DMS53 treated with DMSO at 0.1 percent for 48 hours (cell line): ENCODE data around the gene MEIS3.

Source experiments
- DNase-seq: peaks from one replicate; lab custom pipeline; 2025; ENCODE audit not compliant: unreplicated experiment; lab: John Stamatoyannopoulos, UW

The MEIS3 gene

DNA sequence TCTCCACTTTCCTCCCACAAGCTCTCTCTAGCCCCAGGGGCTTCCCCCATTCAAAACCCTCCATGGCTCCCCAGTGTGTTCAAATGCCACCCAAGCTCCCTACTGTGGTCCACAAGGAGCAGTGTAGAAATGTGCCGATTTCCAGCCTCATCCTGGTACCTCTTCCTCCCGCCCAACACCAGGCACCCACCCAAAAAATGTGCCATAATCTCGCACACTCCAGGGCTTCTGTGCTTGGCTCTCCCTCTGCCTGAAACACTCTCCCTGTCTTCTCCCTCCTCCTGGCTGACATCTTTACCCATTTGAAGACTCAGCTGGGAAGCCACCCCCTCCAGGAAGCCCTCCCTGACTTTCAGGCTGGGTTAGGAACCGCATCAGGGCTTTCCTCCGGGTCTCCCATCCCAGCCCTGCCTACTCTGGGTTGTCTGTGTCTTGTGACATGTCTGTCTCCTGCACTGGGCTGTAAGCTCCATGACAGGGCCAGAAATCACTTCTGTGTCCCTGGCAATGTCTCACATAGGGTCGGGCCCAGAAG is 16.6 kb upstream of the MEIS3 start:
- no peak for DNase-seq

DNA sequence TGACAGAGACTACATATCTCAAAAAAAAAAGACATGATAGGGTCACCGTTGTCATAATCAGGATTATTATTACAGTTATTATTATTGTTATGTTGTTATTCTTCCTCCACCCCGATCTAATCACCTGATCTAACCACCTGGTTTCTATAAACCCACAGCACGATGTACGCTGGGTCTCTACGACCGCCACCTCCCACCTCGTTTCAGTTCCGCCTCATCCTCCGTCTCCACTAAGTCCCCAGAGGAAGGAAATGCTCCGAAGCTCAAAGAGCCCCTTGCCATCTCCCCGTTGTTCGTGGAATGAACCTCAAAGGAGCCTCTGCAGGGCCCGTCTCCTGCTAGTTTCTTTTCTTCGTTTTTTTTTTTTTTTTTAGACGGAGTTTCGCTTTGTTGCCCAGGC is 15.9 kb upstream of the MEIS3 start:
- no peak for DNase-seq

DNA sequence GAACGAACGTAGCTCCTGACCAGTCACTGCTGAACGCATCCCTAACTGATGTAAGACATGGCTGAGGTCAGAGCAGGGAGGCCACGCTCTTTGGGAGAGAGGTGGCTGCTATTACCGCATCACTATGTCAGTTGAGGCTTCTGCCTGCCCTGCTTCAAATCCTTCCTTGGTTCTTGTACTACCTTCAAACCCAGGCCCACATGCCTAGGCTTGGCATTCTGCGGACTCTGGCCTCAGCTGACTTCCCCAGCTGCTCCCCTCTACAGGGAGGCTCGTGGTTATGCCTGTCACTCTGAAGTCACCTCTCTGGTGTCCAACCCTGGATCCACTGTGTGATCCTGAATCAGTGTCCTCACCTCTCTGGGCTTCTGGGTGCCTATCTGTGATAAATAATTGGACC is 14.8 kb upstream of the MEIS3 start:
- DNase-seq, result no peak

DNA sequence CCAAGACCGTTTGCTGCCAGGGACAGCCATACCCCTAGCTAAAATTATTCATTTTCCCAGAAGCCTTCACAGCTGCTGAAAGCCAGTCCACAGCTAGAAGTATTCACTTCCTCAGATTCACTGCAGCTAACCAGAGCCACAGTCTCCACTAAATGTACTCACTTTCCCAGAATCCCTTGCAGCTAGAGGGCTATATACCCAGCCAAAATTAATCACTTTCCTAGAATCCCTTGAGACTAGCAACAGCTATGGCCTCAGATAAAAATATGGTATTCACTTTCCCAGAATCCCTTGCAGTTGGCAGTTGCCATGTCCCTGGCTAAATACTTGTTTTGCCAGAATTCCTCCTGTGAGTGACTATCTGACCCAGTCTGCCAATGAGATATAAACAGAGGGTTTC is 13.8 kb upstream of the MEIS3 start:
- DNase-seq, result no peak

DNA sequence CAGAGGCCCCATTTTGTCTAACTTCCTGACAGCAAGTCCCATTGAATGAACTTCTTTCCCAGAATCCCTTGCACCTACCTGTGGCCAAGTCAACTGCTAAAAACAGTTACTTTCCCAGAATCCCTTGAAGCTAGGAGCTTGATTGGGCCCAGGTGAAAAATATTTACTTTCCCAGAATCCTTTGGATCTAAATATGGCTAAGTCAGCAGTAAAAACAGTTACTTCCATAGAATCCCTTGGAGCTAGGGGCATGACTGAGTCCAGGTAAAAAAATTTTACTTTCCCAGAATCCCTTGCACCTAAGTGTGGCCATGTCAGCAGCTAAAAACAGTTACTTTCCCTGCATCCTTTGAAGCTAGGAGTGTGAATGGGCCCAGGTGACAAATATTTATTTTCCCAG is 13.2 kb upstream of the MEIS3 start:
- DNase-seq, result no peak

DNA sequence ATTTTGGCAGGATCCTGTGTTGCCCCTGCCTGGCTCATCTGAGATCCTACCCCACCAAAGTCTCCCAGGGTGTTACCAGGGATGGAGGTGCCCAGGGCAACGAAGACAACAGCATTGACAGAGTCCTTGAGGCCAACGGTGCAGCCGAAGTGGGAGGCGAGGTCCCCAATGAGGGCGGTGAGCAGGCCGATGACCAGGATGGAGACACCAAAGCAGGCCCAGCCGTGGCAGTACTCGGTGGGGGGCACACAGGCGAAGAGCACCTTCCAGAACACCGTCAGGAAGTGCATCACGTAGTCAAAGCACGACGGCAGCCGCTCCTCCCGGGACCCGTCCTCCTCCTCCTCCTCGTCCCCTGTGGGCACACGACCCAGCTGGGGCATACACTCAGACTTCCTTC is 12.8 kb upstream of the MEIS3 start:
- no peak for DNase-seq

DNA sequence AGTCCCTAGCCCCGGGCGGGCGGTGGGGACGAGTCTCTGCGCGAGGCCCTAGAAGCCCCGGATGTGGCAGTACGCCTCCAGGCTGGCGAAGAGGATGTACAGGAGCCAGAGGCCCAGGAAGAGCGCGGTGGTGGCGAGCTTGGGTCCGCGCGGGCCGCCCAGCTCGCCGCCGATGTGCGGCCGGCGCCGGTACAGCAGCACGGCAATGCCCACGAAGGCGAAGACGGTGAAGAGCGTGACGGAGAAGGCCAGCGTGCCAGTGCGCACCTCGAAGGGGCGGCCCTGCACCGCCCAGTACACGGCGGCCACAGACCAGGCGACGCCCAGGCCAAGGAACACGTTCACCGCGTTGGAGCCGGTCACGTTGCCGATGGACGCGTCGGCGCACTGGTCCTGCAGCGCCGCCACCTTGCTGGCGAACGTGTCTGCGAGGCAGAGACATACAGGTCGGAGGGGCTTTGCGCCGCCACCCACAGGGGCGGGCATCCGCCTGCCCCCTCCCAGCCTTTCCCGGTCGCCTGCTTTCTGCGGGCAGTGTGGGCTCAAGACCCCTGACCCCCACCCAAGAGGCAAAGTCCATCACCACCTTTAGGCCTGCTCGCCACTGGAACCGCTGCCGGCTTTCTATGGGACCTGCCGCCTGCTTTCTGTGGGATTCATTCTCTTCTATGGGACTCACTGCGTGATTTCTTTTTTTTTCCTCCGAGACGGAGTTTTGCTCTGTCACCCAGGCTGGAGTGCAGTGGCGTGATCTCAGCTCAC is 10.9 kb upstream of the MEIS3 start:
- DNase-seq, result peak; percentile 54

DNA sequence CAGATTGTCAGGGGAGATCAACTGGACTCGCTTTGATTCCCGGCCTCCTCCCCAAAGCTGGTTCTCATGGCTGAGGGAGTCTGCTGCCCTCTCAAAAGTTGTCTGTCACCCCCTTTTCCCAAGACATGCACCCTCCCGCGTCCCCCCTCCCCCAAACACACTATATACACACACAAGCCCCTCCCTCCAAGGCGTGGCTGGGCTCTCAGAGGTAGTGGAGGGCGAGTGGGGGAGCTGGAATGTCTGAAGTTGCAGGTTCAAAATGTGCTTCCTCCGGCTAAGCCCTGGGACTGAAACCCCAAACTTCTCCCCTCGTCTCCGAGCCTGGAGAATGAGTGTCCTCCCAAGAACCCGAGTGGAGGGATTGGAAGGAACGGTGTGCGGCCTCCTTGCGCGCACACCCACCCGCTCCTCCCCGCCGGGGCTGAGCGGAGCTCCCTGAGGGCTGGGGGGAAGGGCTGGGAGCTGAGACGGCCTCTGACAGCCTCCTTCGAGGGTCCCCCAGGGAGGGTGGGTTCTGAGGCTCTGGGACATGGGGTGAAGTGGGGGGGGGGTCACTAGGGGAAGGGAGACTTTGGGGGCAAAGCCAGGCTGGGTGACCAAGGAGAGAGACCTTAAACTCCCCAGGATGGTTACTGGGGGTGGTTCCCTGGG is 9.9 kb upstream of the MEIS3 start:
- no peak for DNase-seq

DNA sequence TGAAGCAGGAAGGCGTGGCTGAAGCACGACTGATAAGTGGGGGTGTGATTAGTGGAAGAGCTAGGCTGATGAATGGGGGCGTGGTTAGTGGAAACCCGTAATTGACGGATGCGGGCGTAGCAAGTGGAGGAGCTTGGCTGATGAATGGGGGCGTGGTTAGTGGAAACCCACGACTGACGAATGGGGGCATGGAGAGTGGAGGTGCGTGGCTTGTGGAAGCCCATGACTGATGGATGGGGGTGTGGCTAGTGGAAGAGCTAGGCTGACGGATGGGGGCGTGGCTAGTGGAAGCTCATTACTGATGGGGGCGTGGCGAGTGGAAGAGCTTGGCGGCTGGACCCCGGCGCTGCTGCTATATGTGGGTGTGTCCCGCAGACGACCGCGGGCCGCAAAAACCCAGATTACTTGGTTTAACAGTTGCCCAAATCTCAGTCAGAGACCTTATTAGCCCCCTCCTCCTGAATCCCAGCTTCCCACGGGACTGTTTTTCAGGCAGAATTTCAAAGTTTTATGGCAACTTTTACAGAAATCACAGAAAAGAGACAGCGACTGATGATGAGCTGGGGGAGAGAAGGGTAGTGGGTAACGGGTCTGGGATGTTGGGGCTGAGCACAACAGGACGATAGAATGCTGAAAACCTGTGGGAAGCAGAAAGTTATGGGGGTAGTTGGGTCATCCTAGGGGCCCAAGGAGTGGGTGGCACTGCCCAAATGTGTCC is 9.0 kb upstream of the MEIS3 start:
- DNase-seq, result peak; percentile 56

DNA sequence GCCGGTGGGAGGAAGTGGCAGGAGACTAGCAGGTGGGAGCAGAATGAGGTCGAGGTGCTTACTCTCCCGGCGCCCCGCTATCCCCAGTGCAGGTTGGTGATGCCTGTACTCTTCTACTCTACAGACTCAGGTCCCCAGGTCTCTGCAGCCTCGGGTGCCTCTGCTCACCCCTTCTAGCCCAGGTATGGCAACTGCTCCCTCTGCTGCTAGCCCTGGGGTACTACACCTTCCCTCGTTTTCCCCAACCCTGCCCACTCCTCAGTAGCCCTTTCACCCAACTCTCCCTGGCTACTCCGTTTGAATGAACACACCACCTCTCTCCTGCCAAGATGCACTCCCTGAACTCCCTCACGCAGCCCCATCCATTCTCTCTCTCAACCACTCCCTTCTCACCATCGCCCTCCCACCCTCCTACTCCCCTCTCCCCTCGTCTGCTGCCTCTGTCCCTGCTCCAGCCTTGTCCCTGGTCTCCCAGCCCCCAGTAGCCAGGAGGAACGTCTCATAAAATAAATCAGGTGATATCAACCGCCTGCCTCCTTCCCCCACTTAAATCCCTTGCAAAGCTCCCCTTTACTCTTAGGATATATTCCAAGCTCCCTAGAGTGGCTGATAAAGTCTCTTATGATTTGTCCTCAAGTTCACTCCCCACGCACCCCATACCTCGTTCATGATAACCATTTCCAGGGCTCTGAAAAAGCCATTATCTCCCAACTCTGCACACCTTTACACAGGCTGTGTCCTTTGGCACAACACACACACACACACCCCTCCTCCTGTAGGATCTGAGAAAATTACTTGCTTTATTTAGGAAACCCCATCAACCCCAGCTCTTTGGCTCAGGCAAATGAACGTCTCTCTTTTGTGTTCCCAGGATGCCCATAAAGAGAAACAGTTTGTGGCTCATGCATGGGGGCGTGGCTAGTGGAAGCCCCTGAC is 8.2 kb upstream of the MEIS3 start:
- DNase-seq, result peak; percentile 61

DNA sequence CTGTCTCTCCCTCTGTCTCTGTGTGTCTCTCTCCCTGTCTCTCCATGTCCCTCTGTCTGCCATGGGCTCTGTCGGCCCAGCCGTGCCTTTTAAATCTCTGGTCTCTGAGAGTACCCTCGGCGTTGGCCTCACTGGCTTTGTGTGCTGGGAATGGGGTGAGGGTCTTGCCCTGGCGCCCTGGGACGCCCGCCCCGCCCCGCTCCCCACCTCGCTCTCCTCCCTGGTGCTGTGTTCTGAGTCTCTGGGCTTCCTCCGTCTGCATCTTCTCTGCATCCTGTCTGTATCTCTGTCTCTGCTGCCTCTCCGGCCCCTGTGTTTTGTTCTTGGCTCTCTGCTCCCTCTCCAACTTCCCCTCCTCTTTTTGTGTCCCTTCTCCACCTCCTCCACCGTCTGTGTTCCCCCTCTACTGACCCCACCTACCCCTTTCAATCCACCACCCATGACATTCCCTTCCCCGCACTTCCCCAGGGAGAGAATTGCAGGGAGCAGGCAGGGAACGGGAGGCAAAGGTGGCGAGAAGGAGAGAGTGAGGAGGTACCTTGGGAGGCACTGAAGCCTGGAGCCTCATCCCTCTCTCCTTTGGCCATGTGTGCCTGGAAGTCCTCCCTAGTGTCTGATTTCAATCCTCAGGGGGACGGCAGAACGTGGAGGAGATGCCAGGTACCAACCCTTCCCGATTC is 4.0 kb upstream of the MEIS3 start:
- no peak for DNase-seq

DNA sequence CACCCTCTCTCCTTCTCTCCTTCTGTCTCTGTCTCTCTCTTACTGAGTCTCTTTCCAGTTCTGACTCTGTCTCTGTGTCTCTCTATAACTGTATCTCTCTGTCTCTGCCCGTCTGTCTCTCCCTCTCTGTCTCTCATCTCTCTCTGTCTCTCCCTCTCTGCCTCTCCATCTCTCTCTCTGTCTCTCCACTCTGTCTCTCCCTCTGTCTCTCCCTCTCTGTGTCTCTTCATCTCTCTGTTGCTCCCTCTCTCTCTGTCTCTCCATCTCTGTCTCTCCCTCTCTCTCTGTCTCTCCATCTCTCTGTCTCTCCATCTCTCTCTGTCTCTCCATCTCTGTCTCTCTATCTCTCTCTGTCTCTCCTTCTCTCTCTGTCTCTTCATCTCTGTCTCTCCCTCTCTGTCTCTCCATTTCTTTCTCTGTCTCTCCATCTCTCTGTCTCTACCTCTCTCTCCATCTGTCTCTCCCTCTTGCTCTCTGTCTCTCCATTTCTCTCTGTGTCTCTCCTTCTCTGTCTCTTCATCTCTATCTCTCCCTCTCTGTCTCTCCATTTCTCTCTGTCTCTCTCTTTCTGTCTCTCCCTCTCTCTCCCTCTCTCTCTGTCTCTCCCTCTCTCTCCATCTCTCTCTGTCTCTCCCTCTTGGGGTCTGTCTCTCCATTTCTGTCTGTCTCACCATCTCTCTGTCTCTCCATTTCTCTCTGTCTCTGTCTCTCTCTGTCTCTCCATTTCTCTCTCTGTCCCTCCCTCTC is 3.3 kb upstream of the MEIS3 start:
- no peak for DNase-seq

DNA sequence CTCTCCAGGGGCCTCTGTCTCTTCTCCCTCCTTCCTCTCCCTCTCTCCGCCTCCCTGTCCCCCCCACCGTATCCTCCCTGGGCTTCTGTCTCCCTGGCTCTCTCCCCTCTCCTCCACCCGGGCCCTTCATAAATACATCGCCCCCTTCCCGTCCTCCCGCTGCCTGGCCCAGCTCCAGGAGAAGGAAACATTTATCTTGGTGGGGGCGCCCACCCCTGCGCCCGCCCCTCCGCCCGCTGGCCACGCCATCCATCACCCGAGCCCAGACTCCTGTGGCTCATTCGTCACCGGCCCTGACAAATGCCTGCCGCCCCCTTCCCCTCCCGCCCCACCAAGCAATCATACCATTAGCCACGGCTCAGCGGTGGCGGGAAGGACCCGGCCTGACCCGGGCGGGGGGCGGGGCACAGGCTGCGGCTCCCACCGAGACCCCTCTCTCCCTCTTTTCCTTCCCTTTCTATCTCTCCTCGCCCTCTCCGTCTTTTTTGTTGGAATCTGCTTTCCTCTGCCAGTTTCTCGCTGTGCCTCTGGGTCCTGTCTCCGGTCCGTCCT is 2.6 kb upstream of the MEIS3 start:
- no peak for DNase-seq

DNA sequence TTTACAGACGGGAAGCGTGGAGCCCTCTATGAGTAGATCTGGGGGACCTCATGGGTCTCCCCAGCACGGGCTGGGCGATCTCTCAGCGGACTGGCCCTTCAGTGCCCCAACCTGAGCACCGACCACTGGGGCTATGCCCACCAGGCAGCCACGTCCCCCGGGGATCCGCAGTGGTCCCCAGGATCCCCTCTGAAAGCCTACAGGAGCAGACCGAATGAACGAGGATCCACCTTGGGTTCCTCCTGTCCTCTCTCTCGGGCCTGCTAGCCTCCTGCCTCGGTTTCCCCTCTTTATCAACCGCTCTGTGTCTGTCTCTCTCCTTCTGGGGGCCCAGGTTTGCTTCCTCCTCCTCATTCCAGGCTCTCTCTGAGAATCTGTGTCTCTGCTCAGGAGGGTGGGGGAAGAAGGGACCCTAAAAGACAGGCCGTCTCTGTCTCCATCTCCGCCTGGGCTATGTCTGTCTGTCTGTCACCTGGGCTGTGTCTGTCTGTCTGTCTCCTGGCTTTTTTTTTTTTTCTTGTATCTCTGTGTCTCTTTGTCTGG is 2.0 kb upstream of the MEIS3 start:
- DNase-seq, result no peak

DNA sequence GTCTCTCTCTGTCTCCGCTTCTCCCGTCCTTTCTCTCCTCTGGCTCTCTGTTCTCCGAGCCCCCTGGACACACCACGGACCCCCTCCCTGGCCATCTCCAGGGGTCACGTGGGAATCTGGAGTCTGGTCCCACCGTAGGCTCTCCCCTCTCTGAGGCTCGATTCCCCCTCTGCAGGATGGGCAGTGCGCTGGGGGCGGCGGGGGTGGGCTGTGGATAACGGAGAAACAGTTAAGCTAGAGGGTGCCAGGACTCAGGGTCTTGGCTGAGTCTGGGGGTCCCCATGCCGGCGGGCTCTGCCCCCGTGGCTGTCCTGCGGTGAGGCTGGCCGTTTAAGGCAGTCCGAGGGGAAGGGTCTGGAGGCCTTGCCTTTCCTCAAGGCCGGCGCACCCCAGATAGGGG is 462 bp upstream of the MEIS3 start:
- DNase-seq, result no peak

DNA sequence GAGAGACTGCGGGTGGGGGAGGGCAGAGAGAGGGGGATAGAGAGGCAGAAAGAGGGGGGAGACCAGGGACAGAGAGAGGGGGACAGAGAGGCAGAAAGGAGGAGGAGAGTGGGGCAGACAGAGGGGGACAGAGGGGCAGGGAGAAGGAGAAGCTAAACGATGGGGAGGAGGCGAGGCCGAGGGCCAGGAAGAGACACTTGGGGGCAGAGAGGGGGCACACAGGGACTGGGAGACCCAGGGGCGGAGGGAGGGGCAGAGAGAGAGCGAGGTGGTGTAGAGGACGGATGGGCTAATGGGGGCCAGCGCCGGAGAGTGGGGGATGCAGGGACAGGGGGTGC is 666 bp downstream of the MEIS3 start:
- DNase-seq, result no peak

DNA sequence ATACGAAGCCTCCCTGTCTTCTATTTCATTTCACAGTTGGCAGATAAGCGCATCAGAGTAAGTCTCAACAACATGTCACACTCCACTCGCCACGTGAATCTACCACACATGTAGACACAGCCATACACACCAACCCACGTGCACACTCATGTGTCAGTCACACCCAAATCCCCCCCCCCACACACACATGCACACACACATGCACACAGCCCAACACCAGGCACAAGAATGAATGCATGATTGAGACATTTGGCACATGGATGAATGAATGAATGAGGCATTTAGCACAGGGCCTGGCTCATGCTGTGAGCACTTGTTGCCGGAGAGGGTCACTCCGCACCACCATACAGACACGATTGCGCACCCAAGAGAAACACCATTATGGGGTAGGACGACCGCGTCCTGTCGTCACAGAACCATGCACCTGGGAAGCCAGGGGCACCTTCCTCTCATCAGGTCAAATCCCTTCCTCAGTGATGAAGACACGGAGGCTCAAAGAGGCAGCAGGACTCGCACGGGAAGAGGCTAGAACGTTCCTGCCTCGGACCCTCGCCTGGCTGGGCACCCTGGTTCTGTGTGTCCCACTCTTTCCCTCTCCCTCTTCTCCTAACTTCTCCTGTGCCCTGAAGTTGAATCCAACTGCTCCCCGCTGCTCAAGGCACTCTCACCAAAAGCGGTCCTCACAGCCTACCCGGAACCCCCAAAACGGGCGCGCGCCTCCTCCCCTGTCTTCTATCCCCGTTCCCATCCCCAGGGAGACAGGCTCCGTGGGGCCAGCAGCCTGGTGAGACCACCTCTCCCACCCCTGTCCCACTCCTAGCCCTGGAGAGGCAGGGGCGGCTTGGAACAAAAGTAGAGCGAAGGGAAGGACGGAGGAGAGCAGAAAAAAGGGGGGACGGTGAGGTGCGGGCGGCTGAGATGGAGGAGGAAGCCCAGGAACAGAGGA is 1.3 kb downstream of the MEIS3 start:
- DNase-seq, result peak; percentile 17

DNA sequence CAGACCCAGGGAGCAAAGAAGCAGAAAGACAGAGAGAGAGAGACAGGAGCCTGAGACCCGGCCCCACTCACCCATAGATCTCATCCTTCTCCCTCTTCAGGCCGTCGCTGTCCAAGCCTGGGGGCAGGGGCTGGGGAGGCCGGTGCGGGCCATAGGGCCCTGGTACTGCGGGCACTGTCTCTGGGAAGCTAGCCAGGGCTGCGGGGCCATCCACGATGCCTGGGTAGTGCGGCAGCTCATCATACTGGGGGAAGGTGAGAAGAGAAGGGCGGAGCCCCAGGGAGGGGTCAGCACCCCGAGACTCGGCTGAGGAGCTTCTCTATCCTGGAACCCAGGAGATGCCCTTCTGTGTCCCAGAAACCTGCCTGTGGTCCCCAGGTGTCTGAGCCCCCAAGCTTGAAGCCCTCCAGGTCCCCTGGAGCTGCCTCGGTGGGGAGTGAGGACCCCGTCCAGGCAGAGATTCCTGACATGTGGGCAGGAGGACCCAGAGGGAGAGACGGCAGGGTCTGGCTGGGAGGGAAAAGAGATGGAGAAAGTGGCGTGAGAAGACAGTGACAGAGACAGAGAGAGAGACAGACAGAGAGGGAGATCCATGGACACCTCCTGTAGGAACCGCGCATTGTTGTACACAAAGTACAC is 2.1 kb downstream of the MEIS3 start:
- DNase-seq, result peak; percentile 18
